Ovary (tissue), 9 donors: ENCODE results near the gene SRRT. TPM values are rescaled to one million over a fixed set of nuclear protein-coding genes. Genes with fewer than 3 reads are reported as not detected.

ENCODE experiments used
- DNase-seq, 5 donors: peaks; one replicate each; pipeline ENCODE4 v3.0.0-alpha.2; 2019 to 2020
- H3K27ac ChIP-seq, 2 donors: fragments of 200-600 bp; one replicate each; pipeline versions ENCODE4 v1.5.1 to v1.8.0; 2019 to 2022
- H3K27me3 ChIP-seq: fragments of 200-600 bp; one replicate; pipeline ENCODE4 v1.8.0; 2022
- H3K36me3 ChIP-seq: fragments of 200-600 bp; sonication (generic); one replicate; pipeline ENCODE4 v1.5.1; 2019
- H3K4me1 ChIP-seq: one replicate; pipeline ENCODE4 v1.8.1; 2013; ENCODE audit warnings: mild to moderate bottlenecking, moderate library complexity; ENCODE audit not compliant: insufficient read depth
- H3K4me3 ChIP-seq: fragments of 200-600 bp; sonication (generic); one replicate; pipeline ENCODE4 v1.5.1; 2017
- H3K9me3 ChIP-seq, 2 donors: fragments of 200-600 bp in 1 of 2; sonication (generic) in 1 of 2; one replicate each; pipeline versions ENCODE4 v1.5.1 to v1.8.1; 2013 to 2019; ENCODE audit warnings: mild to moderate bottlenecking in 1 of 2, moderate library complexity in 1 of 2
- EP300 ChIP-seq: sonication (generic); formaldehyde crosslinking; IDR thresholded peaks from one replicate; pipeline ENCODE4 v1.6.1; 2017; ENCODE audit warnings: antibody characterized with exemption
- POLR2A ChIP-seq: fragments of 450-650 bp; IDR thresholded peaks from one replicate; pipeline ENCODE4 v1.6.1; 2017; ENCODE audit warnings: antibody characterized with exemption, mild to moderate bottlenecking, moderate library complexity
- WGBS, 3 donors: extraction: QIAGEN DNeasy Blood & Tissue Kit in 1 of 3; methylation state at CpG; one replicate each; pipeline versions ENCODE4 v1.1.5 to v1.1.7; 2013 to 2017; 5-methylcytosine and 5-hydroxymethylcytosine counted together
- intact Hi-C, 4 donors: fragments of 100-400 bp; cut with DNase I; formaldehyde crosslinking; loops; one replicate each; pipeline versions ENCODE4 v1.11.0 to v1.15.1; 2022 to 2023
- polyA plus RNA-seq, 2 donors: library from polyadenylated mRNA; stranded (reverse); fragments of 200-250 nt in 1 of 2; fragments of 350-450 nt in 1 of 2; fragmentation: Illumina TruSeq in 1 of 2; extraction: RNeasy Lipid Tissue Mini Kit (QIAGEN cat#74804) in 1 of 2; gene quantifications; one replicate each; pipeline ENCODE4 v1.2.3, GENCODE V29; 2013 to 2014
- total RNA-seq, 7 donors: library from RNA; depleted of rRNA in 2 of 7; stranded (reverse); fragments of >200 nt in 2 of 7; fragmentation: NEBNext Ultra II Directional in 3 of 7; extraction: Animal tissue kit (Norgen Biotek cat#: 25700) in 3 of 7; gene quantifications; one replicate each; pipeline versions ENCODE4 v1.1.0 to v1.2.4, GENCODE V29; 2016 to 2023
- TF ChIP-seq, protein P1 (sequence below), 3 donors: fragments of 450-650 bp in 2 of 3; fragments of 200-600 bp in 1 of 3; IDR thresholded peaks; one replicate each; pipeline versions ENCODE4 v1.5.1 to v1.8.0; 2016 to 2022; ENCODE audit warnings: antibody characterized with exemption in 3 of 3, mild to moderate bottlenecking in 1 of 3
- donor health status: DM: no; HTN: no; CAD: no; lungs with moderate emphysema.
- donor health status: DM: no; HTN: no; CAD: no.
- donor health status: Bipolar disorder and iron deficiency.
- donor health status: DM: yes; HTN: yes; CAD: no.
- donor health status: DM: no; HTN: no; CAD: no.
- donor health status: DM: yes; HTN: yes; CAD: no.

Gene SRRT
- total and polyA plus RNA-seq, 9 donors = 45.8 to 191 (median 135) TPM

DNA sequence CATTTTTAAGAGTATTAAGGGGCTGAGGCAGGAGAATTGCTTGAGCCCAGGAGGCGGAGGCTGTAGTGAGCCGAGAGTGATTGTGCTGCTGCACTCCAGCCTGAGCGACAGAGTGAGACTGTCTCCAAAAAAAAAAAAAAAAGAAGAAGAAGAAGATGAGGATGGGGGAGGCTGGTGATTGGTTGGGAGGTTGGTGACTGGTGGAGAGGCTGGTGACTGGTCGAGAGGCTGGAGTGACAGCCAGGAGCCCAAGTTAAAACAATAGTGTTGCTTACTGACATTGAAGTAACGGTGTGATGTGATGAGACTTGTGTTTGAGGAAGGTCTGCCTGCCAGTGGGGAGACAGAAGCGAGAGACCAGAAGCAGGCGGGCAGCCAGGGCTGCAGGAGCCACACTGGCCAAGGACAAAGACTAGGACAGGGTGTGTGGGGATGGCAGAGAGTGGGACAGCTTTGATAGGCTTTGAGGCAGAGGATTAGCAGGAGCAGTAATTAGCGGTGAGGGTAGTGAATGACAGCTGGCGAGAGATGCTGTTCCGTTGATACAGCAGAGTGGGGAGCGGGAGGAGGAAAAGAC, 4.9 kb downstream of the SRRT start:
- TF ChIP-seq, protein P1, sequence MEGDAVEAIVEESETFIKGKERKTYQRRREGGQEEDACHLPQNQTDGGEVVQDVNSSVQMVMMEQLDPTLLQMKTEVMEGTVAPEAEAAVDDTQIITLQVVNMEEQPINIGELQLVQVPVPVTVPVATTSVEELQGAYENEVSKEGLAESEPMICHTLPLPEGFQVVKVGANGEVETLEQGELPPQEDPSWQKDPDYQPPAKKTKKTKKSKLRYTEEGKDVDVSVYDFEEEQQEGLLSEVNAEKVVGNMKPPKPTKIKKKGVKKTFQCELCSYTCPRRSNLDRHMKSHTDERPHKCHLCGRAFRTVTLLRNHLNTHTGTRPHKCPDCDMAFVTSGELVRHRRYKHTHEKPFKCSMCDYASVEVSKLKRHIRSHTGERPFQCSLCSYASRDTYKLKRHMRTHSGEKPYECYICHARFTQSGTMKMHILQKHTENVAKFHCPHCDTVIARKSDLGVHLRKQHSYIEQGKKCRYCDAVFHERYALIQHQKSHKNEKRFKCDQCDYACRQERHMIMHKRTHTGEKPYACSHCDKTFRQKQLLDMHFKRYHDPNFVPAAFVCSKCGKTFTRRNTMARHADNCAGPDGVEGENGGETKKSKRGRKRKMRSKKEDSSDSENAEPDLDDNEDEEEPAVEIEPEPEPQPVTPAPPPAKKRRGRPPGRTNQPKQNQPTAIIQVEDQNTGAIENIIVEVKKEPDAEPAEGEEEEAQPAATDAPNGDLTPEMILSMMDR (IDR thresholded peaks at IDR 0.05) = no peak
- TF ChIP-seq POLR2A (no peak), EP300 (no peak)
- H3K9me3 ChIP-seq = no peaks in the 10 kb centered on the region
- intact Hi-C loops = loop anchor here in 1 of 4 donors (10.0 kb wide), 1 partner anchor 365 kb away; the partner anchor contains the start of gene FIS1
- WGBS, 3 donors = 78 to 79% (median 78%) methylated on average over 11 of the region's 11 CpGs
- H3K27ac ChIP-seq = no peak overlapping the region
- no peak for DNase-seq
- H3K36me3 ChIP-seq = no peaks in the 10 kb centered on the region
- no peak overlapping the region for H3K4me3 ChIP-seq
- peaks cover 6% of the 10 kb centered on the region for H3K4me1 ChIP-seq
- no peaks in the 10 kb centered on the region for H3K27me3 ChIP-seq

DNA sequence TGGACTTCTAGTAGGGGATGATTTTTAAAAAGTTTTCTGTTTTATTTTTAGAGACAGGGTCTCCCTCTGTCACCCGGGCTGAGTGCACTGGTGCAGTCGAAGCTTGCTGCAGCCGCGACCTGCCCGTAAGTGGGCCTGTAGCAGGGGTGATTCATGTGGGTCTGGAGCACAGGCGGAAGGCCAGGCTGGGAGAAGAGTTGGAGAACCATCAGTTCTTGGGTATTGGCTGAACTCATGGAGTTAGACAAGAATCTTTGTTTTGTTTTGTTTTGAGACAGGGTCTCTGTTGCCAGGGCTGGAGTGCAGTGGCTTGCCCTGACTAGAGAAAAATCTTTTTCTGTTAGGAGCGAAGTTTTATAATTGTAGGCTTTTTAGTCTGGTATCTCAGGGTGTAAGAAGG, 5.7 kb downstream of the SRRT start:
- H3K36me3 ChIP-seq = no peaks in the 10 kb centered on the region
- intact Hi-C loops = no loop called here

DNA sequence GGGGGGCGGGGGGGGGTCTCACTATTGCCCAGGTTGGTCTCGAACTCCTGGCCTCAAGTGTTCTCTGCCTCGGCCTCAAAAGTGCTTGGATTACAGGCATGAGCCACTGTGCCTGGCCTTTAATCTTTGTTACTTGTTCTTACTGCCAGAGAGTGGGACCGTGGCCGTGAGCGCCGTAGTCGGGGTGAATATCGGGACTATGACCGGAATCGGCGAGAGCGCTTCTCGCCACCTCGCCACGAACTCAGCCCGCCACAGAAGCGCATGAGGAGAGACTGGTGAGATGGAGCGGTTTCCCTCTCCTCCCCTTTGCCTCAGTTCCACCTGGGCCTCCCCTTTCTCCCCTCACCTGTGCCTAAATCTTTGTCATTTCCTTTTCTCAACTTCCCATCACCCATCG, 6.2 kb downstream of the SRRT start:
- TF ChIP-seq POLR2A (no peak), EP300 (no peak)
- TF ChIP-seq, protein P1 (IDR thresholded peaks at IDR 0.05) = no peak
- intact Hi-C loops = no loop called here
- H3K9me3 ChIP-seq = no peaks in the 10 kb centered on the region
- peaks cover 3% of the 10 kb centered on the region for H3K4me1 ChIP-seq
- no peaks in the 10 kb centered on the region for H3K36me3 ChIP-seq
- no peak overlapping the region for H3K27ac ChIP-seq
- WGBS, 3 donors = 92 to 94% (median 93%) methylated on average over 20 of the region's 20 CpGs
- H3K4me3 ChIP-seq = no peak overlapping the region
- no peaks in the 10 kb centered on the region for H3K27me3 ChIP-seq
- DNase-seq = peak in 1 of 5 donors; percentile 21

More for the DNA sequence above, 5.7 kb downstream of the SRRT start:
- Histone ChIP-seq H3K4me1 (peaks cover 6% of the 10 kb centered on the region), H3K27me3 (no peaks in the 10 kb centered on the region), H3K4me3 (no peak overlapping the region), H3K27ac (no peak overlapping the region), H3K9me3 (no peaks in the 10 kb centered on the region)
- 80 to 87% (median 85%) methylated on average over 7 of the region's 7 CpGs for WGBS, 3 donors
- peak in 1 of 5 donors; percentile 15 for DNase-seq
- no peak for TF ChIP-seq POLR2A
- TF ChIP-seq, protein P1 (IDR thresholded peaks at IDR 0.05) = no peak
- TF ChIP-seq EP300 = no peak

DNA sequence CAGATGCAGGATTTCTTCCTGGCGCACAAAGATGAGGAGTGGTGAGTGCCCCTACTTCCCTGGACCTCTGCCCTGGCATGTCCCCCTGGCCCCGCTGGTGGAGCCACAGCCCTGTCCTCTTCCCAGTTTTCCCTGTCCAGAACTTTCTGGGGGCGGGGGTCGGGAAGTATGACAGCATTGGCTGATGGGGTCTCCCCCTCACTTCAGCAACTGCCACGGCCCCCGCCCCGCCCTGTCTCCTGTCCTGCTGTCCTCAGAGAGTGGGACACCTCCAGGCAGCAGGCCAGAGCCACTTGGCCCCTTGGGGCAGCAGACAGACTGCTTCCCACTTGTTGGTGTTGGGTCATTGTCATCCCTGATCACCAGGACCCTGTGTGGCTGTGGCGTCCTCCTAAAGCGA, 7.3 kb downstream of the SRRT start:
- Histone ChIP-seq H3K4me3 (no peak overlapping the region), H3K36me3 (no peaks in the 10 kb centered on the region), H3K27ac (no peak overlapping the region), H3K27me3 (no peaks in the 10 kb centered on the region), H3K4me1 (no peaks in the 10 kb centered on the region), H3K9me3 (no peaks in the 10 kb centered on the region)
- WGBS, 3 donors = 91 to 92% (median 91%) methylated on average over 9 of the region's 9 CpGs
- TF ChIP-seq POLR2A (no peak), EP300 (no peak)
- TF ChIP-seq, protein P1 (IDR thresholded peaks at IDR 0.05) = no peak
- DNase-seq = no peak
- intact Hi-C loops = no loop called here
